ENCODE results near the gene SLC22A7. TPM values are rescaled to one million over a fixed set of nuclear protein-coding genes. Genes with fewer than 3 reads are reported as not detected.
"Not testable (repeated sequence)": the region's sequence is repeated elsewhere in the genome, so short reads cannot be mapped to it uniquely, and the experiment has no call there.

The SLC22A7 gene
- total and polyA plus RNA-seq, 2 experiments from 2014 or later, result not detected

- no peak for DNase-seq
- no peak overlapping the region for H2AFZ ChIP-seq
- H3K4me3 ChIP-seq, result no peak overlapping the region
- H3F3A ChIP-seq (ENCODE audit: insufficient read depth), result no peaks in the 10 kb centered on the region
- H4K20me1 ChIP-seq (ENCODE audit: insufficient read depth), result no peaks in the 10 kb centered on the region
- no peak overlapping the region for H3K9ac ChIP-seq
- H3K4me1 ChIP-seq (ENCODE audit: insufficient read depth), result no peaks in the 10 kb centered on the region
- H3K9me2 ChIP-seq (ENCODE audit: insufficient read depth), result no peaks in the 10 kb centered on the region
- no peaks in the 10 kb centered on the region for H3K27me3 ChIP-seq (replicated peaks; ENCODE audit: insufficient read depth)
- 64 to 67% methylated on average over 3 of the region's 3 CpGs for WGBS, 2 experiments (ENCODE audit: low coverage in 1 of 2, low lambda C conversion rate in 2 of 2, missing lambda C conversion rate in 2 of 2)
- no peak overlapping the region for H3K4me2 ChIP-seq (ENCODE audit: unreplicated experiment)
- in situ Hi-C loops (cut with MboI), result no loop called here
- H3K79me2 ChIP-seq (ENCODE audit: insufficient read depth), result no peaks in the 10 kb centered on the region
- peaks cover 43% of the 10 kb centered on the region for H3K36me3 ChIP-seq (ENCODE audit: low read depth)
- H3K9me3 ChIP-seq (ENCODE audit: low read depth), result no peaks in the 10 kb centered on the region
- TF ChIP-seq EZH2phosphoT487 (IDR thresholded peaks at IDR 0.05; ENCODE audit: insufficient read depth, low read depth), result no peak
- TF ChIP-seq EZH2 (IDR thresholded peaks at IDR 0.05; ENCODE audit: insufficient read depth, poor library complexity, severe bottlenecking), result no peak
- H3K27ac ChIP-seq, result no peak overlapping the region
Observed at GRCh38 chr6:43347021-43347420, 49.0 kb downstream of the SLC22A7 start.

- in situ Hi-C loops (cut with MboI), result no loop called here
- Histone ChIP-seq H3K27ac (no peak overlapping the region), H3F3A (ENCODE audit: insufficient read depth) (no peaks in the 10 kb centered on the region), H3K27me3 (replicated peaks; ENCODE audit: insufficient read depth) (no peaks in the 10 kb centered on the region), H3K9me3 (ENCODE audit: low read depth) (no peaks in the 10 kb centered on the region), H3K4me2 (ENCODE audit: unreplicated experiment) (no peak overlapping the region), H3K36me3 (ENCODE audit: low read depth) (peaks cover 43% of the 10 kb centered on the region), H3K79me2 (ENCODE audit: insufficient read depth) (no peaks in the 10 kb centered on the region), H3K4me3 (no peak overlapping the region), H2AFZ (no peak overlapping the region), H3K9ac (no peak overlapping the region), H3K4me1 (ENCODE audit: insufficient read depth) (no peaks in the 10 kb centered on the region), H4K20me1 (ENCODE audit: insufficient read depth) (no peaks in the 10 kb centered on the region), H3K9me2 (ENCODE audit: insufficient read depth) (no peaks in the 10 kb centered on the region)
- 86 to 91% methylated on average over 3 of the region's 3 CpGs for WGBS, 2 experiments (ENCODE audit: low coverage in 1 of 2, low lambda C conversion rate in 2 of 2, missing lambda C conversion rate in 2 of 2)
- no peak for TF ChIP-seq EZH2 (IDR thresholded peaks at IDR 0.05; ENCODE audit: insufficient read depth, poor library complexity, severe bottlenecking)
- no peak for TF ChIP-seq EZH2phosphoT487 (IDR thresholded peaks at IDR 0.05; ENCODE audit: insufficient read depth, low read depth)
- no peak for DNase-seq
Observed at GRCh38 chr6:43347444-43347843, 49.4 kb downstream of the SLC22A7 start.

DNA sequence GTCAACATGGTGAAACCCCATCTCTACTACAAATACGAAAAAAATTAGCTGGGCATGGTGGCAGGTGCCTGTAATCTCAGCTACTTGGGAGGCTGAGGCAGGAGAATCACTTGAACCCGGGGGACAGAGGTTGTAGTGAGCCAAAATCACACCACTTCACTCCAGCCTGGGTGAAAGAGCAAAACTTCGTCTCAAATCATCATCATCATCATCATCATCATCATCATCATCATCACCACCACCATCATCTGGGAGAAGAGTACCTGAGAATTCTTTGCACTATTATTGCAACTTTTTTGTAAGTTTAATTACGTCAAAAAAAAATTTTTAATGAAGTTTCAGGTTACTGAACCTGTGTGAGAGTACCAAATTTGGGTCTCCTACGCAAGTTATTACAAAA is 53.9 kb downstream of the SLC22A7 start:
- 94 to 98% methylated on average over 5 of the region's 5 CpGs for WGBS, 2 experiments (ENCODE audit: low coverage in 1 of 2, low lambda C conversion rate in 2 of 2, missing lambda C conversion rate in 2 of 2)
- H3F3A ChIP-seq (ENCODE audit: insufficient read depth); H3K9ac ChIP-seq; H3K4me2 ChIP-seq (ENCODE audit: unreplicated experiment); H3K4me3 ChIP-seq; H2AFZ ChIP-seq; H3K4me1 ChIP-seq (ENCODE audit: insufficient read depth); H4K20me1 ChIP-seq (ENCODE audit: insufficient read depth); in situ Hi-C loops (cut with MboI); H3K9me3 ChIP-seq (ENCODE audit: low read depth); DNase-seq; H3K9me2 ChIP-seq (ENCODE audit: insufficient read depth); H3K27ac ChIP-seq; H3K27me3 ChIP-seq (replicated peaks; ENCODE audit: insufficient read depth); H3K79me2 ChIP-seq (ENCODE audit: insufficient read depth): not testable (repeated sequence)
- H3K36me3 ChIP-seq (ENCODE audit: low read depth), result peaks cover 35% of the 10 kb centered on the region

Small RNAs within 50 kb of the gene (small RNA-seq; reads per million reads assigned to genes)
- gene RPL12P47 (ENCODE audit: low read depth, low replicate concordance), result not detected

Other genes with a start within 250 kb of the SLC22A7 start
- 50.1 and 54.1 TPM in 2 replicates for gene CUL7, start 244.4 kb upstream of the SLC22A7 start, total RNA-seq (2014; rRNA removed; shearing (Covaris generic))
- gene CUL7, start 244.4 kb upstream of the SLC22A7 start, polyA plus RNA-seq (2016; fragmentation: Nextera tagmentation; extraction: Ambion mirVana), result 21.8 and 23.7 TPM in 2 replicates
- 18.5 and 19.7 TPM in 2 replicates for gene MRPL2, start 238.8 kb upstream of the SLC22A7 start, total RNA-seq (2014; rRNA removed; shearing (Covaris generic))
- 71.9 and 78.0 TPM in 2 replicates for gene MRPL2, start 238.8 kb upstream of the SLC22A7 start, polyA plus RNA-seq (2016; fragmentation: Nextera tagmentation; extraction: Ambion mirVana)
- 15.0 and 32.2 TPM in 2 replicates for gene KLC4, start 238.6 kb upstream of the SLC22A7 start, total RNA-seq (2014; rRNA removed; shearing (Covaris generic))
- gene KLC4, start 238.6 kb upstream of the SLC22A7 start, polyA plus RNA-seq (2016; fragmentation: Nextera tagmentation; extraction: Ambion mirVana), result 10.4 and 10.7 TPM in 2 replicates
- 146 and 162 TPM in 2 replicates for gene PTK7, start 221.9 kb upstream of the SLC22A7 start, total RNA-seq (2014; rRNA removed; shearing (Covaris generic))
- 110 and 113 TPM in 2 replicates for gene PTK7, start 221.9 kb upstream of the SLC22A7 start, polyA plus RNA-seq (2016; fragmentation: Nextera tagmentation; extraction: Ambion mirVana)
- gene SRF, start 127.0 kb upstream of the SLC22A7 start, total RNA-seq (2014; rRNA removed; shearing (Covaris generic)), result 23.5 and 29.6 TPM in 2 replicates
- gene SRF, start 127.0 kb upstream of the SLC22A7 start, polyA plus RNA-seq (2016; fragmentation: Nextera tagmentation; extraction: Ambion mirVana), result 3.3 TPM in 2 replicates
- 15.0 and 26.1 TPM in 2 replicates for gene CUL9, start 116.1 kb upstream of the SLC22A7 start, total RNA-seq (2014; rRNA removed; shearing (Covaris generic))
- gene CUL9, start 116.1 kb upstream of the SLC22A7 start, polyA plus RNA-seq (2016; fragmentation: Nextera tagmentation; extraction: Ambion mirVana), result 8.5 and 8.6 TPM in 2 replicates
- 61.2 and 94.8 TPM in 2 replicates for gene DNPH1, start 68.8 kb upstream of the SLC22A7 start, total RNA-seq (2014; rRNA removed; shearing (Covaris generic))
- 90.2 and 93.6 TPM in 2 replicates for gene DNPH1, start 68.8 kb upstream of the SLC22A7 start, polyA plus RNA-seq (2016; fragmentation: Nextera tagmentation; extraction: Ambion mirVana)
- gene TTBK1, start 54.8 kb upstream of the SLC22A7 start, total RNA-seq (2014; rRNA removed; shearing (Covaris generic)), result not detected in 2 replicates
- gene TTBK1, start 54.8 kb upstream of the SLC22A7 start, polyA plus RNA-seq (2016; fragmentation: Nextera tagmentation; extraction: Ambion mirVana), result not detected in 2 replicates
- gene CRIP3, start 10.6 kb downstream of the SLC22A7 start, total RNA-seq (2014; rRNA removed; shearing (Covaris generic)), result not detected in 2 replicates
- gene CRIP3, start 10.6 kb downstream of the SLC22A7 start, polyA plus RNA-seq (2016; fragmentation: Nextera tagmentation; extraction: Ambion mirVana), result 0.39 TPM in 1 of 2 replicates, not detected in the other
- 10.7 TPM in 2 replicates for gene ZNF318, start 71.4 kb downstream of the SLC22A7 start, total RNA-seq (2014; rRNA removed; shearing (Covaris generic))
- 4.1 and 4.6 TPM in 2 replicates for gene ZNF318, start 71.4 kb downstream of the SLC22A7 start, polyA plus RNA-seq (2016; fragmentation: Nextera tagmentation; extraction: Ambion mirVana)
- 18.2 and 21.3 TPM in 2 replicates for gene ABCC10, start 129.3 kb downstream of the SLC22A7 start, total RNA-seq (2014; rRNA removed; shearing (Covaris generic))
- gene ABCC10, start 129.3 kb downstream of the SLC22A7 start, polyA plus RNA-seq (2016; fragmentation: Nextera tagmentation; extraction: Ambion mirVana), result 20.0 and 21.0 TPM in 2 replicates
- gene DLK2, start 157.3 kb downstream of the SLC22A7 start, total RNA-seq (2014; rRNA removed; shearing (Covaris generic)), result 0.51 and 0.76 TPM in 2 replicates
- gene DLK2, start 157.3 kb downstream of the SLC22A7 start, polyA plus RNA-seq (2016; fragmentation: Nextera tagmentation; extraction: Ambion mirVana), result 0.66 and 1.4 TPM in 2 replicates
- gene TJAP1, start 179.3 kb downstream of the SLC22A7 start, total RNA-seq (2014; rRNA removed; shearing (Covaris generic)), result 17.7 and 32.9 TPM in 2 replicates
- 12.7 and 16.0 TPM in 2 replicates for gene TJAP1, start 179.3 kb downstream of the SLC22A7 start, polyA plus RNA-seq (2016; fragmentation: Nextera tagmentation; extraction: Ambion mirVana)
- 0.89 and 1.6 TPM in 2 replicates for gene LRRC73, start 212.1 kb downstream of the SLC22A7 start, total RNA-seq (2014; rRNA removed; shearing (Covaris generic))
- 0.41 and 1.0 TPM in 2 replicates for gene LRRC73, start 212.1 kb downstream of the SLC22A7 start, polyA plus RNA-seq (2016; fragmentation: Nextera tagmentation; extraction: Ambion mirVana)
- gene YIPF3, start 218.7 kb downstream of the SLC22A7 start, total RNA-seq (2014; rRNA removed; shearing (Covaris generic)), result 252 and 263 TPM in 2 replicates
- gene YIPF3, start 218.7 kb downstream of the SLC22A7 start, polyA plus RNA-seq (2016; fragmentation: Nextera tagmentation; extraction: Ambion mirVana), result 190 and 196 TPM in 2 replicates
- gene POLR1C, start 218.8 kb downstream of the SLC22A7 start, total RNA-seq (2014; rRNA removed; shearing (Covaris generic)), result 24.9 and 38.7 TPM in 2 replicates
- gene POLR1C, start 218.8 kb downstream of the SLC22A7 start, polyA plus RNA-seq (2016; fragmentation: Nextera tagmentation; extraction: Ambion mirVana), result 38.1 and 39.5 TPM in 2 replicates